ENCODE measurements around the gene MED1. TPM values are rescaled to one million over a fixed set of nuclear protein-coding genes. Genes with fewer than 3 reads are reported as not detected.
"Not testable (repeated sequence)": the region's sequence is repeated elsewhere in the genome, so short reads cannot be mapped to it uniquely, and the experiment has no call there.

Gene MED1
- polyA plus RNA-seq, 1 donor (not counting 4 experiments of a cell fraction or from before 2014, with no cell fraction given), result 31.1 TPM

- no peak overlapping the region for H3K27ac ChIP-seq (ENCODE audit: control insufficient read depth, insufficient read depth, low read length)
- no peak overlapping the region for H2AFZ ChIP-seq (ENCODE audit: control insufficient read depth, low read length)
- H3K4me2 ChIP-seq (ENCODE audit: control insufficient read depth, extremely low read depth, insufficient read depth, low read depth, low read length), result no peak overlapping the region
- H3K9ac ChIP-seq (ENCODE audit: control insufficient read depth, extremely low read depth, insufficient read depth, low read length), result no peak overlapping the region
- H3K36me3 ChIP-seq (ENCODE audit: control insufficient read depth in 2 of 2, extremely low read depth in 1 of 2, insufficient read depth in 2 of 2, low read length in 2 of 2), result peaks cover 5% of the 10 kb centered on the region in 2 experiments
- no peaks in the 10 kb centered on the region for H3K27me3 ChIP-seq (ENCODE audit: control insufficient read depth, extremely low read depth, insufficient read depth, low read length)
- no peak for TF ChIP-seq EZH2 (IDR thresholded peaks at IDR 0.05; ENCODE audit: low read length)
- TF ChIP-seq, protein P1, sequence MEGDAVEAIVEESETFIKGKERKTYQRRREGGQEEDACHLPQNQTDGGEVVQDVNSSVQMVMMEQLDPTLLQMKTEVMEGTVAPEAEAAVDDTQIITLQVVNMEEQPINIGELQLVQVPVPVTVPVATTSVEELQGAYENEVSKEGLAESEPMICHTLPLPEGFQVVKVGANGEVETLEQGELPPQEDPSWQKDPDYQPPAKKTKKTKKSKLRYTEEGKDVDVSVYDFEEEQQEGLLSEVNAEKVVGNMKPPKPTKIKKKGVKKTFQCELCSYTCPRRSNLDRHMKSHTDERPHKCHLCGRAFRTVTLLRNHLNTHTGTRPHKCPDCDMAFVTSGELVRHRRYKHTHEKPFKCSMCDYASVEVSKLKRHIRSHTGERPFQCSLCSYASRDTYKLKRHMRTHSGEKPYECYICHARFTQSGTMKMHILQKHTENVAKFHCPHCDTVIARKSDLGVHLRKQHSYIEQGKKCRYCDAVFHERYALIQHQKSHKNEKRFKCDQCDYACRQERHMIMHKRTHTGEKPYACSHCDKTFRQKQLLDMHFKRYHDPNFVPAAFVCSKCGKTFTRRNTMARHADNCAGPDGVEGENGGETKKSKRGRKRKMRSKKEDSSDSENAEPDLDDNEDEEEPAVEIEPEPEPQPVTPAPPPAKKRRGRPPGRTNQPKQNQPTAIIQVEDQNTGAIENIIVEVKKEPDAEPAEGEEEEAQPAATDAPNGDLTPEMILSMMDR (optimal IDR thresholded peaks at IDR 0.05 in 1 of 3, IDR thresholded peaks at IDR 0.05 in 1 of 3, conservative IDR thresholded peaks at IDR 0.05 in 1 of 3; ENCODE audit: extremely low read depth in 1 of 3, insufficient read depth in 2 of 3, low read length in 3 of 3), result no peak
- FAIRE-seq (no peak), DNase-seq (ENCODE audit: low read depth, low spot score) (no peak)
- H3K4me3 ChIP-seq (ENCODE audit: control insufficient read depth in 2 of 3, extremely low read depth in 1 of 3, insufficient read depth in 2 of 3, low read depth in 1 of 3, low read length in 3 of 3), result no peak overlapping the region
- H3K9me3 ChIP-seq (ENCODE audit: control insufficient read depth, low read depth, low read length), result no peaks in the 10 kb centered on the region
- dilution Hi-C loops (cut with MboI; ENCODE audit: extremely low pct_ligation_motif_present, low sequenced_read_pairs), result no loop called here
- peaks cover 41% of the 10 kb centered on the region for H3K79me2 ChIP-seq (ENCODE audit: control insufficient read depth, insufficient read depth, low read length)
- H3K9me1 ChIP-seq (ENCODE audit: control insufficient read depth, extremely low read depth, insufficient read depth, low read length), result no peaks in the 10 kb centered on the region
- no peaks in the 10 kb centered on the region for H4K20me1 ChIP-seq (ENCODE audit: control insufficient read depth, extremely low read depth, insufficient read depth, low read length)
- peaks cover 10% of the 10 kb centered on the region for H3K4me1 ChIP-seq (ENCODE audit: control insufficient read depth, extremely low read depth, insufficient read depth, low read length)
Measured at GRCh38 chr17:39447561-39447960, 3.5 kb downstream of the MED1 start.

DNA sequence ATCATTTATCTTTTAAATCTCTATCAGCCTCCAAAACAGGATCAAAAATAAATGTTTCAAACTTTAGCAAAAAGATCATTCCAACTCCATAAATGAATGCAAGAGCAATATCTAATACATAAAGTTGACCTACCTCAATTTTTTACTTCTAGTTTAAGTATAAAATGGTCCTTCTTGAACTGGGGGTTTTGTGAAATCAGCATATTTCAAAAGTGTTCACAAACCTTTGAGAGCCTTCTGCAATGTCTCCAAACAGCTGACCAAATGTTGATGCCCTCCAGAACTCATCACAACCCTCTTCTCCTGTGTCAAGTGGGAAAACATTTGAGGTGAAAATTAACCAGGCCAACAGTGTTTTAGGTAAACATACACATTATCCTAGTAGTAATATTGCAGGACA, 7.7 kb downstream of the MED1 start:
- FAIRE-seq, result no peak
- no peaks in the 10 kb centered on the region for H4K20me1 ChIP-seq (ENCODE audit: control insufficient read depth, extremely low read depth, insufficient read depth, low read length)
- DNase-seq (ENCODE audit: low read depth, low spot score), result no peak
- no peak overlapping the region for H3K27ac ChIP-seq (ENCODE audit: control insufficient read depth, insufficient read depth, low read length)
- H3K9me1 ChIP-seq (ENCODE audit: control insufficient read depth, extremely low read depth, insufficient read depth, low read length), result no peaks in the 10 kb centered on the region
- H3K79me2 ChIP-seq (ENCODE audit: control insufficient read depth, insufficient read depth, low read length), result peaks cover 17% of the 10 kb centered on the region
- H3K4me3 ChIP-seq (ENCODE audit: control insufficient read depth in 2 of 3, extremely low read depth in 1 of 3, insufficient read depth in 2 of 3, low read depth in 1 of 3, low read length in 3 of 3), result no peak overlapping the region
- H3K36me3 ChIP-seq (ENCODE audit: control insufficient read depth in 2 of 2, extremely low read depth in 1 of 2, insufficient read depth in 2 of 2, low read length in 2 of 2), result peaks cover 7 to 20% of the 10 kb centered on the region in 2 experiments
- no peak overlapping the region for H3K9ac ChIP-seq (ENCODE audit: control insufficient read depth, extremely low read depth, insufficient read depth, low read length)
- TF ChIP-seq, protein P1 (optimal IDR thresholded peaks at IDR 0.05 in 1 of 3, IDR thresholded peaks at IDR 0.05 in 1 of 3, conservative IDR thresholded peaks at IDR 0.05 in 1 of 3; ENCODE audit: extremely low read depth in 1 of 3, insufficient read depth in 2 of 3, low read length in 3 of 3), result no peak
- TF ChIP-seq EZH2 (IDR thresholded peaks at IDR 0.05; ENCODE audit: low read length), result no peak
- H3K4me1 ChIP-seq (ENCODE audit: control insufficient read depth, extremely low read depth, insufficient read depth, low read length), result no peaks in the 10 kb centered on the region
- dilution Hi-C loops (cut with MboI; ENCODE audit: extremely low pct_ligation_motif_present, low sequenced_read_pairs), result no loop called here
- H3K9me3 ChIP-seq (ENCODE audit: control insufficient read depth, low read depth, low read length), result no peaks in the 10 kb centered on the region
- no peak overlapping the region for H3K4me2 ChIP-seq (ENCODE audit: control insufficient read depth, extremely low read depth, insufficient read depth, low read depth, low read length)
- no peak overlapping the region for H2AFZ ChIP-seq (ENCODE audit: control insufficient read depth, low read length)
- no peaks in the 10 kb centered on the region for H3K27me3 ChIP-seq (ENCODE audit: control insufficient read depth, extremely low read depth, insufficient read depth, low read length)

DNA sequence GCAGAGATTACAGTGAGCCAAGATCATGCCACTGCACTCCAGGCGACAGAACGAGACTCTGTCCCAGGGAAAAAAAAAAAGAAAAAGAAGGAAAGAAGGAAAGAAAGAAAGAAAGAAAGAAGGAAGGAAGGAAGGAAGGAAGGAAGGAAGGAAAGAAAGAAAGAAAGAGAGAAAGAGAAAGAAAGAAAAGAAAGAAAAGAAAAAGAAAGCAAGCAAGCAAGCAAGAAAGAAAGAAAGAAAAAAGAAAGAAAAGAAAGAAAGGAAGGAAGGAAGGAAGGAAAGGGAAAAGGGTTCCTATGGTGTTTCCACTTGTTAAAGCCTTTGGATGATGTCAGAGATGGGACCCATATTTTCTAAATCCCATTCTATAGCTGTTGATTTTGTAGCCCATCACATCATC, 11.2 kb downstream of the MED1 start:
- H3K9me3 ChIP-seq (ENCODE audit: control insufficient read depth, low read depth, low read length); H2AFZ ChIP-seq (ENCODE audit: control insufficient read depth, low read length); DNase-seq (ENCODE audit: low read depth, low spot score); H4K20me1 ChIP-seq (ENCODE audit: control insufficient read depth, extremely low read depth, insufficient read depth, low read length); H3K4me3 ChIP-seq (ENCODE audit: control insufficient read depth in 2 of 3, extremely low read depth in 1 of 3, insufficient read depth in 2 of 3, low read depth in 1 of 3, low read length in 3 of 3); H3K9me1 ChIP-seq (ENCODE audit: control insufficient read depth, extremely low read depth, insufficient read depth, low read length); H3K27ac ChIP-seq (ENCODE audit: control insufficient read depth, insufficient read depth, low read length); H3K79me2 ChIP-seq (ENCODE audit: control insufficient read depth, insufficient read depth, low read length); H3K27me3 ChIP-seq (ENCODE audit: control insufficient read depth, extremely low read depth, insufficient read depth, low read length); FAIRE-seq; dilution Hi-C loops (cut with MboI; ENCODE audit: extremely low pct_ligation_motif_present, low sequenced_read_pairs); H3K4me1 ChIP-seq (ENCODE audit: control insufficient read depth, extremely low read depth, insufficient read depth, low read length); H3K4me2 ChIP-seq (ENCODE audit: control insufficient read depth, extremely low read depth, insufficient read depth, low read depth, low read length); H3K9ac ChIP-seq (ENCODE audit: control insufficient read depth, extremely low read depth, insufficient read depth, low read length): not testable (repeated sequence)
- peaks cover 5 to 15% of the 10 kb centered on the region in 2 experiments for H3K36me3 ChIP-seq (ENCODE audit: control insufficient read depth in 2 of 2, extremely low read depth in 1 of 2, insufficient read depth in 2 of 2, low read length in 2 of 2)
